ENCODE measurements around the gene TGFBRAP1.
"Not testable (repeated sequence)": the region's sequence is repeated elsewhere in the genome, so short reads cannot be mapped to it uniquely, and the experiment has no call there.

The TGFBRAP1 gene

GRCh38 chr2:105271393-105272045, 58.0 kb downstream of the TGFBRAP1 start:
- DNase-seq, result no peak

- no peak for DNase-seq
These were observed 60.1 kb downstream of the TGFBRAP1 start for GRCh38 chr2:105269426-105269825.

DNA sequence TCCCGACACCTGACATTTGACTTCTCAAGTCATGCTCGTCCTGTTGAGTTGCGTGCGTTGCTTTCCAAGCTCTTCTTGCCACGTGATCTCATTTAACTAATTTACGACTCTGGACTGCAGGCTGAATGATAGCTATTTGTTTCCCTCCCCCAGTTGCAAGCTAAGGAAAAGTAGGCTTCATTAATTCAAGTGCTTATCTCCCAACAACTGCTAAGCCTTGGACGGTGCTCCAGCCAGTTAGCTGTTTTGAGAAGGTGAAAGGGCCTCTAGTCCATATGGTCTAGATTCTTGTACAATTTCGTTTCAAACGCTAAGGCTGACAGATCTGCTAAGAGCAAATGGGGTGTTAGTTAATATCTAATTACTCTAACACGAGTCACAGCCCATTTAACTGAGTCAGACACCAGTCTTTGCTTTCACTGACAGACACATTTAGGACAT, 66.9 kb downstream of the TGFBRAP1 start:
- DNase-seq, result no peak

DNA sequence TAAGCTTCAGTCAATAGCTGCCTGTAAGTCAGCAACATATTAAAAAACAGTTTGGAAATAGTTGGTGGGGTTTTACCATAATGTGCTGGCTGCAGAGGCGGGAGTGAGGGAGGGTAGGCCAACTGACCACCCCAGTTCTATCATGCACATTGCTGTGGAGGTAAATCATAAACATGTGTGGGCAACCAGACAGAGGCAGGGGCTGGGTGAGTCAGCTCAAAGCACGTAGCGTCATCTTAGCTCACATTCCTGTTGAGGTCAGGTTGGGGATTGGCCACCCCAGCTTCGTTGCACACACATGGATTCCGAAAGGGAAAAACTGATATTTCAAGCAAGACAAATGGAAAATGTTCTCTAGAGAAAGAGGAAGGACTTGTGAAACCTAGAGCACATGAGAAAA, 68.5 kb downstream of the TGFBRAP1 start:
- DNase-seq, result no peak

DNA sequence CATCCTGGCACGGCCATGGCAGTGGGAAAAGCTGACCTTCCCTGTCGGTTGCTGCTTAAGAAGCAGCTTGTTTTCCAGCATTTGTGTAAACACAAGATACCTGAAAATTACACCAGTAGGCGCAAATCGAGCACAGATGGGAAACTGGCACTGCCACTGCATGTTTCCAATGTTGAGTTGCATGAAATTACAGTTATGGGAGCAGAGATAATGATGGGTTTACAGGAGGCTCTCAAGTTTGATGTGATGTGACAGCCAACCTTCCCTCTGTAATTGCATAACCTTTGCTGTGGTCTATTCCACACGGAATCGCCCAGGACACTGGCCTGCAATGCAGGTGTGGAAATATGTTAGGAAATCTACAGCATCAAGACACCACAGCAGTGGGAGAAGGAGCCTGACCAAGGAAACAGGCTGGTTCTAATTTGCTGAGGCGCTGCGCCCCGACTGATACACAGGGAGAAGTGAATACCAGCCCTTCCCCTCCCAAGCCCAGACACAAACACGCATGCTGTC, 70.6 kb downstream of the TGFBRAP1 start:
- DNase-seq, result no peak

DNA sequence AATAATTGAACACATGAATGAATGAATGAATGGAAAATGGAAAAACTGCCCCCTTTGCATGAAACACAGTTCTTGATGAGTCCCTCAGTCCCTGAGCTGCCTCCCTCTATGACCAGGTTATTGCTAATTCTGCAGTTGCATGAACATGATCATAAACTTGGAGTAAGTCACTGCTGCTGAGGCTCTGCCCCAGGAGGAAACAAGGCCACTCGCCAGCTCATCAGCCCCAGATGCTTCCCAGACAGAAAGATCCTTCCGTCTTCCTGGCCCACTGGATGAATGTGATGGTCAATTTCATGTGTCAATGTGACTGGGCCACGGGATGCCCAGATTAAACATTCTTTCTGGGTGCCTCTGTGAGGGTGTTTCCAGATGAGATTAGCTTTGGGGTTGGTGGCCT, 71.6 kb downstream of the TGFBRAP1 start:
- DNase-seq, result no peak

DNA sequence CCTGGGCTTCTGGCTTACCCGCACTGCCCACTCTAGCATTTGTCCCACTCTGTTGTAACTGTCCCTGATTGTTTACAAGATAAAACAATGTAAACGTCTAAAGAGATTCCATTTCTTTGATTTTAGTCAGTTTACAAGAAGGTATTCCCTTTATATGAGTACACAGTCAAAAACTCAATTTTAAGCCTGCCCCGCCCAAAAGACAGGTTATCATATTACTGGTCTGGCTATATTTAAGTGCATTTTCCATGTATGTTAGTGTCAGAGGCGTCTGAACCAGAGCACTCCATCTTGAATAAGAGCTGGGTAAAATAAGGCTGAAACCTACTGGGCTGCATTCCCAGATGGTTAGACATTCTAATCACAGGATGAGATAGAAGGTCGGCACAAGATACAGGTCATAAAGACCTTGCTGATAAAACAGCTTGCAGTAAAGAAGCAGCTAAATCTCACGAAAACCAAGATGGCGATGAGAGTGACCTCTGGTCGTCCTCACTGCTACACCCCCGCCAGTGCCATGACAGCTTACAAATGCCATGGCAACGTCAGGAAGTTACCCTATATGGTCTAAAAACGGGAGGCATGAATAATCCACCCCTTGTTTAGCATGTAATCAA, 73.0 kb downstream of the TGFBRAP1 start:
- no peak for DNase-seq

GRCh38 chr2:105255979-105256378, 73.6 kb downstream of the TGFBRAP1 start:
- no peak for DNase-seq

DNA sequence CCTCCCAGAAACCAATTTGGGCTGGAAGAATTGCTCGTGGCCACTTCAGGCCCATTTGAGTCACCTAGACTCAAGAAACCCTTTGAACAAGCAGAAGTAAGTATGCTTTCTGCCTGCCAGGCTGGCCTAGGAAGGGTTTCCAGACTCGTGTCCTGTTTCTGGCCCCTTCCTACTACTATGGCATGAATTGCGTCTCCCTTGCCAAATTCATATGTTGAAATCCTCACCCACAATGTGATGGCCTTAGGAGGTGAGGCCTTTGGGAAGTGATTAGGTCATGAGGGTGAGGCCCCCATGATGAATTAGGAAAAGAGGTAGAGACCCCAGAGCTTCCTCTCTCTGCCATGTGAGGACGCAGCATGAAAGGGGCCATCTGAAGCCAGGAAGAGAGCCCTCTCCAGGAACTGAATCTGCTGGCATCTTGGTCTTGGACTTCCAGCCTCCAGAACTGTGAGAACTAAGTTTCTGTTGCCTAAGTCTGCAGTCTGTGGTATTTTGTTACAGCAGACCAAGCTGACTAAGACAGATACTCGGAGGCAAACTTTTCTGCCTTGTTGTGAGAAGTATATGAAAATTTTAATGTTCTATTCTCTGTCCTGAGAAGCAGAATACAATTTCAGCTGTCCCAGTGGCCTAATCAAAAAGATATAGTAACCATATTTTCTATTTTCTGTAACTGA, 74.9 kb downstream of the TGFBRAP1 start:
- no peak for DNase-seq

DNA sequence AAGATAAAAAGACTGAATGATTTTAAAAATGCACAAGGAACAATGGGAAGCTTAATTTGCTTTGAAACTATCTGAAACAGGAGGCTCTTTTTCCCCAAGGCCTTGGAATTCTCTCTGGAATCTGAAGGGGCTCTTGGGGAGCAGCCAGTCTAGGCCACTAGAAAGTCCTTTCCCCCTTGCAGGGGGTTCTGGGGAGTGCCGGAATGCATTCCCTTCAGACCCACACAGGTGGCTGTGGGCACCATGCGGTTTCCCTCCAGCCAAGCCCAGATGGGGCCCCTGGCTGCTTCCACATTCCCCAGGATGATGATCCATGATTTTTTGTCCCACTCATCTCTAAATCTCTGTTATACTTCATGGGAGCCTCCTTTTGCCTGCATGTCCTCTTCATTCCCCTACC, 77.3 kb downstream of the TGFBRAP1 start:
- no peak for DNase-seq

GRCh38 chr2:105251016-105251648, 78.4 kb downstream of the TGFBRAP1 start:
- not testable (repeated sequence) for DNase-seq

DNA sequence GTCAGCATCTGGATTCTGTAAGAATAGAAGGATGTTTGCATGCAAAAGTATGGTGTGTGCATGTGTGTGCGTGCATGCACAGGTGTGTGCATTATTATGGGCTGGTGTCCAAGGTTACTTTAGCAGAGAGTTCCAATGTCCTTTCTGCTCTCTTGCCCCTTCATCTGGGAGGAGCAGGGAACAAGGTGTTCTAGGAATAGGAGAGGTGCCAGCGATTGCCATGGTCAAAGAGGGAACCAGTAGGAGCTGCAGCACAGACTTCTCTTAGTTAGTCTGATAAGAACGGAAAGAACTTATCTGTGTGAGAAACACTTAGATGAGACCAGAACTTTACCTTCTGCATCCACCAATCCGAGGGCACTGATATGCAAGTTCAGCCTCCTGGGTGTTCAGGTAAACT, 79.6 kb downstream of the TGFBRAP1 start:
- no peak for DNase-seq

GRCh38 chr2:105249181-105249580, 80.4 kb downstream of the TGFBRAP1 start:
- no peak for DNase-seq

DNA sequence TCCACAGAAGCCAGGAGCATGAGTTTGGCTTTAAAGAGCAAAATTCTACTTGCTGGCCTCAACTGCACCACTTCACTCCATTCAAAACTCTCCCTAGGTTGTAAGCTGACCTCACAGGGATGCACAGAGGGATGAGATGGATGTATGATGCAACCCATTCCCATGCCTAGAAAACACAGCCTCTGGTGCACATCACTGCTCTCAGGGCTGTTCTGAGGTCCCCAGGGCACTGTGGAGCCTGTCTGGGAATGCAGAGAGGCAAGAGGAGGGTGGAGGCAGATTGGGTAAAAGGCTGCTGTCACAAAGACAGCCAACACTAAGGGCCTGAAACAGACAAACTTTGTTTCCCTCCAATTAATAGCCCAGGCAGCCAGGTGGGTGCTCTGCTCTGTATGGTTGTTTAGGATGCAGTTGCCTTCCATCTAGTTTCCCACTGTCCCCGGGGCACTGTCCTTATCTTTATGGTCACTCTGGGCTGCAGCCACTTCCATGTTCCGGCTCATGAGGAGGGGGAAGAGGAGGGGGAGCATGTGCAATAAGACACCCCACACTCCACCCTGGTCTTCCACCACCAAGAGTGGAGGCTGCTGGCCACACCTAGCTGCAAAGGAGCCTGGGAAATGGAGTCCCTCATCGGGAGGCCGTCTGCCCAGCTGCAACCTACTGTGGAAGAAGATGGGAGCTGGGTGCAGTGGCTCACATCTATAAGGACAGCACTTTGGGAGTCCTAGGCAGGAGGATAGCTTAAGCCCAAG, 81.0 kb downstream of the TGFBRAP1 start:
- no peak for DNase-seq

DNA sequence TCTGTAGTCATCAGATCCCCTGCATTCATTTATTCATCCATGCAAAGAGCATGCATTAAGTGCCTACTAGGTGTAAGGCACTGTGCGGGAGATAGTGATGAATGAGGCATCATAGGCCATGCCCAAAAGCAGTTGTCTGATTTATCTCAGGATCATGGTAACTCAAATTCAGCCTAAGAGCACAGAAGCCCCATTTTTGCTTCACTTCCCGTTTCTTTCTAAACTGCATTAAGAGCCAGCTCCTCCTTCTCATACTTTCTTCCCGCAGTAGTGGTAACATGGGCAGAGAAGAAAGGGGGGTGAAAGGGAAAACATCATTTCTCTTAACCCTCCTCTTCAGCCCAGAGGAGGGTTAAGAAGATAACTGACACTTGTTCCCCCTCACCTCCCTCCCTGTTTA, 85.1 kb downstream of the TGFBRAP1 start:
- DNase-seq, result no peak

DNA sequence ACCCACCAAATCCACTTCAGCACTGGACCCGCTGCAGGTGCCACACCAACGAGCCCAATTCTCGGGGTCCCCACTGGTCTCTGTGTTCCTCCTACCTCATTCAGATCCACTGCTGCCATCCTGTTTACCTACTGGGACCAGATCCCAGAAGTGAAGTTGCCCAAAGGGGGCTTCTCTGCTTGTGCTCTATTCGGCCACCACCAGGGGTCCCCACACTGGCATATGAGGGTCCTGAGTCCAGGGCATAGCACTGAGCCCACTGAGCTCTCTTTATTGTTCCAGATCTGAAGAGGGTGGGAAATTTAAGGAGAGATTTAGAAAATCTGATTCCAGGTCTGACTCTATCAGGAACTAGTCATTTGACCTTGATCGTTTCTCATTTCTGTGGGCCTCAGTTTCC, 85.6 kb downstream of the TGFBRAP1 start:
- DNase-seq, result no peak

DNA sequence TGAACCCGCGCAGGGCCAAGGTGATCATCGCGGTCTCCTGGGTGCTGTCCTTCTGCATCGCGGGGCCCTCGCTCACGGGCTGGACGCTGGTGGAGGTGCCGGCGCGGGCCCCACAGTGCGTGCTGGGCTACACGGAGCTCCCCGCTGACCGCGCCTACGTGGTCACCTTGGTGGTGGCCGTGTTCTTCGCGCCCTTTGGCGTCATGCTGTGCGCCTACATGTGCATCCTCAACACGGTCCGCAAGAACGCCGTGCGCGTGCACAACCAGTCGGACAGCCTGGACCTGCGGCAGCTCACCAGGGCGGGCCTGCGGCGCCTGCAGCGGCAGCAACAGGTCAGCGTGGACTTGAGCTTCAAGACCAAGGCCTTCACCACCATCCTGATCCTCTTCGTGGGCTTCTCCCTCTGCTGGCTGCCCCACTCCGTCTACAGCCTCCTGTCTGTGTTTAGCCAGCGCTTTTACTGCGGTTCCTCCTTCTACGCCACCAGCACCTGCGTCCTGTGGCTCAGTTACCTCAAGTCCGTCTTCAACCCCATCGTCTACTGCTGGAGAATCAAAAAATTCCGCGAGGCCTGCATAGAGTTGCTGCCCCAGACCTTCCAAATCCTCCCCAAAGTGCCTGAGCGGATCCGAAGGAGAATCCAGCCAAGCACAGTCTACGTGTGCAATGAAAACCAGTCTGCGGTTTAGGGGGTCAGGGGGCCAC, 87.1 kb downstream of the TGFBRAP1 start:
- no peak for DNase-seq

DNA sequence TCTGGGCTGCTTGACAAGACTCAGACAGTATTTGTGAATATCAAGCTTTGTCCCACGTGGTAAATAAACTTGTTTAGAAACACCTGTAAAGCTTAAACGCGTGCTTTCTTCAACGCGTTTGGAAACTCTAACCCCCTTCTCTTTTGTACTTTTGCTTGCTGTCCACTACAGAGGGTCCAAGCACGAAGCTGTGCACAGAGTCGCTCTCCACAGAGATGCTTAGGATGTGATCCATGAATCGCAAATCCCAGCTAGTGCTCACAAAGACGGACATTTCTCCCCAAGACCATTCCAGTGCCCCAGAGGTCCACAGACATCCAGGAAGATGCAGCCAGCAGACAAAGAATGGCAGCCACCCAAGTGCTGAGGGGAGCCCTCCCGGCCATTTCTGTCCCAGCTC, 88.1 kb downstream of the TGFBRAP1 start, which contains the start of gene GPR45:
GPR45 (plus strand) TSS at position 301 of the 400 bp plus-strand sequence. CDS start 116 bp downstream, outside the sequence.
- no peak for DNase-seq

- peak in 1 of 2 experiments; percentile 49 for DNase-seq
These were observed 89.6 kb downstream of the TGFBRAP1 start for GRCh38 chr2:105239924-105240323.

- no peak for DNase-seq
These were observed 90.8 kb downstream of the TGFBRAP1 start for GRCh38 chr2:105238664-105239240.

DNA sequence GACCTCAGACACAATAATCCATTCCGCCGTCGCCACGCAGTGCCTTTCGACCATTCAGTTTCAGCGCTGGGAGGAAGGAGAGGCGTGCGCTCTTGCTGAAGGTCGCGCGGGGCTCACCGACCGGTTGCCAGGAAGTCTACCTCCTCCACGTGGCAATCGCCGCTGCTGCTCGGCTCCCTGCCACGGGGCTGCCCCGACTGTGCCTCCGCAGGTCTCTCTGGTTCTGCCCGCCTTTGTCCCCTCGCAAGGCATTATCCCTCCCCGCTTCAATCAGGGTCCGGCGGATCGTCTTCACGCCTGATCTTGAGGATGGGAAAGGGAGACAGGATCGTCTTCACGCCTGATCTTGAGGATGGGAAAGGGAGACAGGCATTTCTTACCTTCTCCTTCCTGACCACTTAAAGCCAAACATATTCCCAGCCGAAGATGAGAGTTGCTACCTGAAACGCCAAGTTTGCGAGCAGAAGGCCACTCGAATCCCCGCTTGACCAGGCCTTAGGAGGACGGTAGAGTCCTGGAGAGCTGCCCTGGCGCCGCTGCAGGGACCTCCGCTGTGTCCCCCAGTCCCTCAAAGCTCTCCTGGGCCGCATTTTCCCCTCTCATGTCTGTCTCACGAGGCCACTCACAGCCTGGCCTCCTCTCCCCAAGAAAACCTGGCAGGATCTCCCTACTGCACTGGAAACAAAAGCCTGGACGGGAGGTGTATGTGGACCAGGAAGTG, 92.3 kb downstream of the TGFBRAP1 start:
- DNase-seq, result no peak
